Measurements from ENCODE around the gene TSPAN4.

- no peak for TF ChIP-seq CTCF (IDR thresholded peaks at IDR 0.05; ENCODE audit: borderline replicate concordance, extremely low read depth, low read length, poor library complexity, severe bottlenecking)
- TF ChIP-seq EZH2 (IDR thresholded peaks at IDR 0.05; ENCODE audit: borderline replicate concordance, low read depth, low read length, severe bottlenecking) = peak; percentile 14
Observed at GRCh38 chr11:829176-829846, 13.3 kb upstream of the TSPAN4 start.

Measured in DND-41 (cell line).